ENCODE measurements around the gene TAAR1.
"Not testable (repeated sequence)": the region's sequence is repeated elsewhere in the genome, so short reads cannot be mapped to it uniquely, and the experiment has no call there.

Gene TAAR1

DNA sequence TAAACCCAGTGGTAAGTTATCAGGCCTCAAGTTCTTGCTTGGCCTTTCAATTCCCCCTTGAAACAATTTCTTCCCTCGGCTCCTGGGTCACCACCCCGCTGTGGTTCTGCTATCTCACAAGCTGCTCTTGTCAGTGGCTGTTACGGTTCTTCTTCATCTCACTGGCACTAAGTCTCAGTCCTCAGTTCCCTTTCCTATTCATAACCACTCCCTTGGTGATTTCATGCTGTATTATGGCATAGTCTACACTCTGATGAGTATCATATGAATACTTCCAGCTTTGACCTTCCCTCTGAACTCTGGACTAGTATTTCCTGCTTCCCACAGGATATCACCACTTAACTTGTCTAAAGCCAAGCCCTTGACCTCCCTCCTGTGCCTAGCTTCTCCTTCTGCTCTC lies 7.9 kb downstream of the TAAR1 start:
- no peak for DNase-seq

- no peak for DNase-seq
Observed at GRCh38 chr6:132650429-132650828, 8.6 kb downstream of the TAAR1 start.

DNA sequence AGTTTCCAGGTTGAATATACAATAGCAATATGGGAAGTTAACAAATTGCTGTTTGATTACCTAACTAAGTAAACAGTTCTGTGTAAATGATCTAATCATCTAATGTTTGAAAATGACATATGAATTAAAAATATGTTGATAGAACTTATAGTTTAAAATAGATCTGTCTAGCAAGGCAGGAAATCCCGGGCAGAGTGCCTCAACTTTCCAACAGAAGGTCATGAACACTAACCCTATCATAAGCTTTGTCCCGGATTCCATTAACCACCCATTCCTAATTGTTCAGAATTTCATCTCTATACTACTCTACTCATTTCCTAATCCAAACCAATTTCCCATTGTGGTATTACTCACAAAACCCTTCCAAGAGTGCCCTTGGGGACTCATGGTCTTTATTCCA lies 10.2 kb downstream of the TAAR1 start:
- DNase-seq: no peak

- DNase-seq: no peak
Observed at GRCh38 chr6:132648356-132648755, 10.6 kb downstream of the TAAR1 start.

GRCh38 chr6:132643547-132643946 lies 15.4 kb downstream of the TAAR1 start:
- no peak for DNase-seq

GRCh38 chr6:132637135-132637534 lies 21.8 kb downstream of the TAAR1 start:
- not testable (repeated sequence) for DNase-seq

DNA sequence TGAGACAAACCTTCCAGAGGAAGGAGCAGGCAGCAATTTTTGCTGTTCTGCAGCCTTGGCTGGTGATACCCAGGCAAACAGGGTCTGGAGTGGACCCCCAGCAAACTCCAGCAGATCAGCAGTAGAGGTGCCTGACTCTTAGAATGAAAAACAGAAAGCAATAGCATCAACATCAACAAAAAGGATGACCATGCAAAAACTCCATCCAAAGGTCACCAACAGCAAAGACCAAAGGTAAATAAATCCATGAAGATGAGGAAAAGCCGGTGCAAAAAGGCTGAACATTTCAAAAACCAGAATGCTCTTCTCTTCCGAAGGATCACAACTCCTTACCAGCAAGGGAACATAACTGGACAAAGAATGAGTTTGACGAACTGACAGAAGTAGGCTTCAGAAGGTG lies 23.1 kb downstream of the TAAR1 start:
- DNase-seq: not testable (repeated sequence)

DNA sequence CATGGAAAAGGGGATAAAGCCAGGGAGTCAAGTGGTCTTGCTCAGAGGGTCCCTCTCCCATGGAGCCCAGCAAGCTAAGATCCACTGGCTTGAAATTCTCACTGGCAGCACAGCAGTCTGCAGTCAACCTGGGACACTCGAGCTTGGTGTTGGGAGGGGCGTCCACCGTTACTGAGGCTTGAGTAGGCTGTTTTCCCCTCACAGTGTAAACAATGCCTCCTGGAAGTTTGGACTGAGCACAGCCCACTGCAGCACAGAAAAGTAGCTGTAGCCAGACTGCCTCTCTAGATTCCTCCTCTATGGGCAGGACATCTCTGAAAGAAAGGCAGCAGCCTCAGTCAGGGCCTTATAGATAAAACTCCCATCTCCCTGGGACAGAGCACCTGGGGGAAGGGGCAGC lies 23.7 kb downstream of the TAAR1 start:
- not testable (repeated sequence) for DNase-seq

- DNase-seq: no peak
Observed at GRCh38 chr6:132634796-132635195, 24.2 kb downstream of the TAAR1 start.

DNA sequence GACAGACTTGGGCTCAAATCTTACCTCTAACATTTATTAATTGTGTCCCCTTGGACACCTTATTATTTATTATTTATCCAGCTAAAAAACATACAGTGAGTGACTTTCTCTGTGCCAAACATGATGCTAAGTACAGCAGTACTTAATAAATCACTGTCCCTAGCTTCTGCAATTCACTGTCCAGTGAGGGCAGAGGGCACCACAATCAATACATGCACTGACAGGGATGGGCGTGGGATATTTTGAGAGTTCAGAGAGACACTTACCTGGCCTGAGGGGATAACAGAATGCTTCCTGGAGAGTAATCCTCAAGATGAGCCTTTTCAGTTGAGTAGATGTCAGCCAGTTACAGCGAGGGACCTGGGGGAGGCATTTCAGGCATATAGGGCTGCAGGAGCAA lies 25.6 kb downstream of the TAAR1 start:
- DNase-seq: no peak

- DNase-seq: no peak
Observed at GRCh38 chr6:132624175-132624574, 34.8 kb downstream of the TAAR1 start, which contains the start of gene TAAR2. Gene TAAR2 (minus strand): TSS chr6:132624275. CDS start chr6:132624275, 0 bp downstream.

DNA sequence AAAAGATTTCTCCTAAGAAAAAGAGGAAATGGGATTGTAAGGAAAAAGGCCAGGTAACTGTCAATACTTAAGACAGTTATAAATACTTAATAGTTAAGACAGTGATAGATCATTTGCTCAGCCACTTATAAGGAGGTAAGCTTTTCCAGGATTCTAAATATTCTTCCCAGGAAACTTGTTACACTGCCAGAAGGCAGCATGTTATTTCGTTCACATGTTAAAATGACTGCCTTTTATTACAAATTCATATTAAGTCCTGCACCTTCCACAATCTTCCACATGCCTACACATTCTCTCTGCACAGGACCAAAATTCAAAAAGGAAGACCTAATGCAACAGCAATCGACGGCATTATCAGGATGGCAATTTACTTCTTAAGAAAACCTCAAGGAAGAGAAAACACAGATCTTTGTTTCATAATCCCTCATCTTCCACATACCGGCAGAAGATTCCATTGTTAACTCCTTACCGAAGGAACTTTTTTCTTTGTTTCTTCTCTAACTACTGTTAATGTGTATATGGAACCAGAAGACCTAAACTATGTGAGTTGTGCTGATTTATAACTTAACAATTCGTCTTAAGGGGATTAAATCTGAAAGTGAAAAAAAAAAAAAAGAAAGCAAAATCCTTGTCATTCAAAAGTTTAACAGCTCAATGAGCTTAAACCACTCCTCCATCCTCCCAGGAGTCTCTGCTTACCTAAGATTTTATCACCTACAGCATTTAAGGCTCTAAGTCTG lies 35.7 kb downstream of the TAAR1 start:
- DNase-seq: no peak

DNA sequence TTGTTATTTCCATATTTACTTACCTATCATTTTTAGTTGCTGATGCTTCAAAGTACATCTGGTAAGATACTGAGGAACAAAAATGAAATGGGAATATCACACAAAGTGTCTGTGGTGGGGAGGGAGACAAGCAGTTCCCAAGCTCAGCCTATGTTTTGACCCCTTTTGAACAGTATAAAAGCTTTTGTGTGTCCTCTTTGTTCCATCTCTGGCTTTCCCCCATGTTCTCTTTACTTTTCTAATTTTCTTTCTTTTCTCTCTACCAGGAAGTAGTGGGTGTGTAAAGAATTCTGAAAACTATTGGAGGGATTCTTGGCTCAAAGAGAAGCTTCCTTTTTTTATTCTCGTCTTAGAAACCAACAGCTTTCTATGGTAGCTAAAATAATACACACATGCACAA lies 42.3 kb downstream of the TAAR1 start:
- no peak for DNase-seq

DNA sequence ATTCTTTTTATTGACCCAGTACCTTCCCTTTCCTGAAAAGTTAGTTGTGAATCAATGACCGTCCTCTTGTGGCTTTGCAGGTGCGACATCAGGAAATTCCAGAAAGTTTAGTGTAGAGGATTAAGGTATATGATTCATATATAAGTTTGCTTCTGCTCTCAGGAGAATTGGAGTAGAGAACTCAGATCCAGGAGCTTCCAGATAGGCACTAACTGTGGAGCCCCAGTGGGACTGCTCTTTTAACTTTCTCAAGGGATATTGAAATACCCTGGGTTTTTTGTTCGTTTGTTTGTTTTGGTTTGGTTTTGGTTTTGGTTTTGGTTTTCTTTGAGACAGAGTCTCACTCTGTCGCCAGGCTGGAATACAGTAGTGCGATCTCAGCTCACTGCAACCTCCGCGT lies 44.4 kb downstream of the TAAR1 start:
- no peak for DNase-seq

- no peak for DNase-seq
Observed at GRCh38 chr6:132612449-132613108, 46.4 kb downstream of the TAAR1 start.

DNA sequence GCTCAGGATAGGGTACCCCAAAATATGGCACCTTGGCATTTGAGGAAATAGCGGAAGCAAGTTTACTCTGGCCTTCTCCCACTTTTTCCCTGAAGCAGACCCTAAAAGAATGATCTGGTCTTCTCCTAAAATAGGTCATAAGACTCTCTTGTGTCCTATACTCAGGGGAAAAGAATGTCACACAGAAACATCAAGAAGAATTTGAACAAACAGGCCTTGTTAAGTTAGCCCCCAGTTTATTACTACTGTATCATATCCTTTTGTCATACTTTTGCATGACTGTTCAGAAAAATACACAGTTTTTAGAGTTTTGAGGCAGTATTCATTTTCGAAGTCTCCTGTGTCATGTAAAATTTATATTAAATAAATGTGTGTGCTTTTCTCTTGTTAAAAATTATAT lies 47.4 kb downstream of the TAAR1 start:
- no peak for DNase-seq

DNA sequence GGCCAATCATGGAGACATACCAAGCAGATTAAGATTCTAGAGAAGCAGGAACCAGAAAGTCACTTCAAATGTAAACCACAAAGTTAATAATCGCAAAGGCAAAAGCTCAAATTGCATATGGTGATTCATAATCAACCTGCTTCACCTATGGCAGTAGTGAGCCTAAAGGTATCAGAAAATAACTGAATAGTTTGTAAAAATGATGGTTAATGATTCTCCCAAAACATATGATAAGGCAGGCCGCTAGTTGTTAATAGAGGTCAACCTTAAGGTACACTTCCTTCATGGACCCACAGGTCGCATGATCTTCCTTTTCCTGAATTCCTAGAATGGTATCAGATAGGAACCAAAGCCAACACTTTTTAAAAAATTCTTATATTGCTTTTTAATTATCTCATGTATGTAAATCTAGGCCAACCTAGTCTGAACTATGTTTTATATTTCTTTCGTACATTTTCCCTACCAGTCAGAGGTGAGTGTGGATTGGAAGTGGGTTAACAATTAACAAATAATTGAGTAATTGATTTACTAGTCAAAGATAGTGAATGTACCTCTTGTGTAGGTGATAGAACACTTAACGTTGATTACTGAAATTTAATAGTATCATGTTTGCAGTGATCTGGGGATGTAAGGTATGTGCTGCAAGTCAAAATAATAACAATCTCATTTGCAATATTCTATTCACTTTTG lies 51.3 kb downstream of the TAAR1 start:
- no peak for DNase-seq

DNA sequence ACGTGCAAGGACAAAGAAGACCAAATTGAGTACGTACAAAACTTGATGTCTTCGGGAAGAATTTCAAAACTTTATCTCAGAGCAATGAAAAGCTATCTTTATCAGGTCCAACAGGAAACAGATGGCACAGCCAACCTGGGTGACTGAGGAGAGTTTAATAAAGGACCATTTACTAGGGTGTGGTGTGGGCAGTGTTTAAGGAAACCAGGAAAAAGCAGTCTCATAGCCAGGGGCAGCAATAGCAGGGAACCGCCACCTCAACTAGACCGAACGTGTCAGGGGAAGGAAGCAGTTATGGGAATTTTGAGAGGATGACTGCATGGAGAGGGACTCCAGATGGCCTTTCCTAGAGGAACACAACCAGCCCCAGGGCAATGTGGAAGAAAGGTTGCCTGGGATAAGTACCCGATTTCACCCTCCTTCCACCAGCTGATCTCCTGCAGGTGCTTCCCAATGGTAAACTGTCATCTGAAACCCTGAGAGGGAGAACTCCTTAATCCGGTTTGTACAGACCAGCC lies 54.3 kb downstream of the TAAR1 start:
- DNase-seq: no peak

DNA sequence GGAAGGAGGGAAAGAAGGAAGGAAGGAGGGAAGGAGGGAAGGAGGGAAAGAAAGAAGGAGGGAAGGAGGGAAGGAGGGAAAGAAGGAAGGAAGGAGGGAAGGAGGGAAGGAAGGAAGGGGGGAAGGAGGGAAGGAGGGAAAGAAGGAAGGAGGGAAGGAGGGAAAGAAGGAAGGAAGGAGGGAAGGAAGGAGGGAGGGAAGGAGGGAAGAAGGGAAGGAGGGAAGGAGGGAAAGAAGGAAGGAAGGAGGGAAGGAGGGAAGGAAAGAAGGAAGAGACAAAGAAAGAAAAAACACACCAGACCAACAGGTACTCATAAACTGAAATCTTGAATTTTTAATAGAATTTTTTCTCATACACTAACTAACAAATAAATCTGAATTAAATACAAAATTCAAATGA lies 58.1 kb downstream of the TAAR1 start:
- not testable (repeated sequence) for DNase-seq

DNA sequence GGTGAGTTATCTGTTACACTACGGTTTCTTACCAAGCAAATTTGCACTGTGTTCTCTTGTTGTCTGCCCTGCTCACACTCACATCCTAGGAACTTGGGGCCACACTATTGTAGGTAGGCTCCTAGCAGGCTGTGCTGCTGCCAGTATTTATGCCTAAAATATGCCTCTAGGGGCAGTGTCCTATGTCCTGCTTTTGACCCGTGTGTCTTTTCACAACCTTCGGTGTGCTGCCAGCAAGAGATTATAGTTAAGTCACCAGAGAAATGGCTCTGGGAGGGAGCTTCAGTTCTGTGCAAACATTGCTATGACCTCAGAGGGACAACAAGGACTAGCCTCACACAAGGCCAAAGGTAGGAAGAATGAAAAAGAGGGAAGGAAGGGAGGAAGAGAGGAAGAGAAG lies 60.5 kb downstream of the TAAR1 start:
- no peak for DNase-seq

- no peak for DNase-seq
Observed at GRCh38 chr6:132596201-132596600, 62.8 kb downstream of the TAAR1 start.

Measured in activated CD8-positive, alpha-beta memory T cell treated with anti-CD3 and anti-CD28 coated beads, Interleukin-2, amount 50 U/mL, for 48 hours (primary cell).